DND-41 (cell line): Measurements from ENCODE around the gene TFIP11.

Experiments
- ATAC-seq: fragments of 200-7000 bp; cut with Tn5 transposase; 3 replicates; pipeline ENCODE4 v1.9.1; 2021; ENCODE audit warnings: low read depth; ENCODE audit not compliant: insufficient read depth
- DNase-seq: peaks from one replicate; pipeline ENCODE4 v3.0.0-alpha.2; 2020
- H2AFZ ChIP-seq: 2 replicates; pipeline ENCODE4 v1.6.0; 2012; ENCODE audit warnings: low read depth, low read length
- H3K27ac ChIP-seq: 2 replicates; pipeline ENCODE4 v1.5.1; 2012; ENCODE audit warnings: low read length, inconsistent platforms
- H3K27me3 ChIP-seq: fragments of 200-600 bp; sonication (generic); 2 replicates; pipeline ENCODE4 v1.6.0; 2012; ENCODE audit warnings: low read length, mild to moderate bottlenecking, inconsistent platforms; ENCODE audit not compliant: insufficient read depth, poor library complexity
- H3K36me3 ChIP-seq: 2 replicates; pipeline ENCODE4 v1.5.1; 2012; ENCODE audit warnings: low read length, inconsistent platforms; ENCODE audit not compliant: insufficient read depth
- H3K4me1 ChIP-seq: 2 replicates; pipeline ENCODE4 v1.5.1; 2012; ENCODE audit warnings: mild to moderate bottlenecking, low read length; ENCODE audit not compliant: insufficient read depth
- H3K4me2 ChIP-seq: 2 replicates; pipeline ENCODE4 v1.6.0; 2012; ENCODE audit warnings: mild to moderate bottlenecking, moderate library complexity, low read length, inconsistent platforms; ENCODE audit not compliant: insufficient read depth
- H3K4me3 ChIP-seq, 2 experiments: fragments of 200-600 bp in 1 of 2; shearing (Covaris generic) in 1 of 2; 2 replicates each; pipeline ENCODE4 v1.5.1; 2012 to 2016; ENCODE audit warnings: inconsistent platforms in 2 of 2, low read length in 2 of 2, mild to moderate bottlenecking in 2 of 2, low read depth in 1 of 2, moderate library complexity in 1 of 2
- H3K79me2 ChIP-seq: 2 replicates; pipeline ENCODE4 v1.6.0; 2012; ENCODE audit warnings: low read length, inconsistent platforms; ENCODE audit not compliant: insufficient read depth
- H3K9ac ChIP-seq: 2 replicates; pipeline ENCODE4 v1.6.0; 2012; ENCODE audit warnings: low read depth, mild to moderate bottlenecking, inconsistent platforms, low read length, moderate library complexity
- H3K9me3 ChIP-seq: 2 replicates; pipeline ENCODE4 v1.5.1; 2012; ENCODE audit warnings: low read length, moderate library complexity, mild to moderate bottlenecking, inconsistent platforms; ENCODE audit not compliant: insufficient read depth, severe bottlenecking
- H4K20me1 ChIP-seq: 2 replicates; pipeline ENCODE4 v1.6.0; 2012; ENCODE audit warnings: low read length; ENCODE audit not compliant: insufficient read depth
- EZH2 ChIP-seq: IDR thresholded peaks from 3 replicates; pipeline ENCODE4 v1.6.1; 2012; ENCODE audit warnings: borderline replicate concordance, low read depth, mild to moderate bottlenecking, moderate library complexity, low read length, inconsistent platforms; ENCODE audit not compliant: severe bottlenecking
- TF ChIP-seq, protein P1 (sequence below): IDR thresholded peaks from 2 replicates; pipeline ENCODE4 v1.5.1; 2012; ENCODE audit warnings: borderline replicate concordance, low read length, moderate library complexity, mild to moderate bottlenecking; ENCODE audit not compliant: poor library complexity, severe bottlenecking; ENCODE audit errors: extremely low read depth

Gene TFIP11

DNA sequence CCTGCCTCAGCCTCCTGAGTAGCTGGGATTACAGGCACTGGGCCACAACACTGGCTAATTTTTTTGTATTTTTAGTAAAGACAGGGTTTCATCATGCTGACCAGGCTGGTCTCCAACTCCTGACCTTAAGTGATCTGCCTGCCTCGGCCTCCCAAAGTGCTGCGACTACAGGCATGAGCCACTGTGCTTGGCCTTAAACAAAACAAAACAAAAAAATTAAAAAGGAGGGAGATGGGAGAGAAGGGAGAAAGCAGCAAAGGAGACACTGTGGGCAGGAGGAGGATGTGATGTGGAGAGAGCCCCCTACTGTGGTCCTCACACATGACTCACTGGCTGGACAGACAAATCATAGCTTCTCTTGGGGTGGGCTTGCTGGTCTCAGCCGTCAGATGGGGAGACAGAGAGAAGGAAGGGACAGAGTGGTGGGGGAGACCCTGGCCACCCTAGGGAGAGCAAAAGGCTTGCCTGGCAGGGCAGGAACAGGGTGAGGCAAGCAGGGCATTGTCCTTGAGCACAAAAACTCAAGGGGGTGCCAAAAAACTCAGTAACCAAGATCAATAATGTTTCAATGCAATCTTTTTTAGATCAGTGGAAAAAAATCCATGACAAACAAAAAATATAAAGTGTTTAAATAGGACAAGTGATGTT, 46.1 kb upstream of the TFIP11 start:
- no peak overlapping the region for H3K4me3 ChIP-seq
- peaks cover under 1% of the 10 kb centered on the region; the same call in 1 of the 2 replicates for H3K4me1 ChIP-seq
- H3K27me3 ChIP-seq: no peaks in the 10 kb centered on the region
- H3K27ac ChIP-seq: no peak overlapping the region
- no peaks in the 10 kb centered on the region for H3K79me2 ChIP-seq
- DNase-seq (no peak), ATAC-seq (no peak)
- no peaks in the 10 kb centered on the region for H3K36me3 ChIP-seq
- H3K9me3 ChIP-seq: no peaks in the 10 kb centered on the region
- no peak overlapping the region for H3K4me2 ChIP-seq
- H3K9ac ChIP-seq: no peak overlapping the region
- 0 out of 2 replicates have a peak, but pooled peaks cover 7% of the 10 kb centered on the region for H4K20me1 ChIP-seq
- no peak for TF ChIP-seq EZH2
- TF ChIP-seq, protein P1, sequence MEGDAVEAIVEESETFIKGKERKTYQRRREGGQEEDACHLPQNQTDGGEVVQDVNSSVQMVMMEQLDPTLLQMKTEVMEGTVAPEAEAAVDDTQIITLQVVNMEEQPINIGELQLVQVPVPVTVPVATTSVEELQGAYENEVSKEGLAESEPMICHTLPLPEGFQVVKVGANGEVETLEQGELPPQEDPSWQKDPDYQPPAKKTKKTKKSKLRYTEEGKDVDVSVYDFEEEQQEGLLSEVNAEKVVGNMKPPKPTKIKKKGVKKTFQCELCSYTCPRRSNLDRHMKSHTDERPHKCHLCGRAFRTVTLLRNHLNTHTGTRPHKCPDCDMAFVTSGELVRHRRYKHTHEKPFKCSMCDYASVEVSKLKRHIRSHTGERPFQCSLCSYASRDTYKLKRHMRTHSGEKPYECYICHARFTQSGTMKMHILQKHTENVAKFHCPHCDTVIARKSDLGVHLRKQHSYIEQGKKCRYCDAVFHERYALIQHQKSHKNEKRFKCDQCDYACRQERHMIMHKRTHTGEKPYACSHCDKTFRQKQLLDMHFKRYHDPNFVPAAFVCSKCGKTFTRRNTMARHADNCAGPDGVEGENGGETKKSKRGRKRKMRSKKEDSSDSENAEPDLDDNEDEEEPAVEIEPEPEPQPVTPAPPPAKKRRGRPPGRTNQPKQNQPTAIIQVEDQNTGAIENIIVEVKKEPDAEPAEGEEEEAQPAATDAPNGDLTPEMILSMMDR: no peak
- no peak overlapping the region for H2AFZ ChIP-seq

- peaks cover 3% of the 10 kb centered on the region; the same call in 1 of the 2 replicates for H3K4me1 ChIP-seq
- no peak overlapping the region for H3K4me3 ChIP-seq
- no peaks in the 10 kb centered on the region for H3K27me3 ChIP-seq
- H3K9ac ChIP-seq: no peak overlapping the region
- H3K27ac ChIP-seq: no peak overlapping the region
- H3K9me3 ChIP-seq: no peaks in the 10 kb centered on the region
- no peak for DNase-seq
- H3K79me2 ChIP-seq: no peaks in the 10 kb centered on the region
- no peak for TF ChIP-seq EZH2
- TF ChIP-seq, protein P1: no peak
- H2AFZ ChIP-seq: no peak overlapping the region
- H4K20me1 ChIP-seq: peaks cover 11% of the 10 kb centered on the region; the same call in 1 of the 2 replicates
- ATAC-seq: no peak
- H3K36me3 ChIP-seq: no peaks in the 10 kb centered on the region
- H3K4me2 ChIP-seq: no peak overlapping the region
Observed at GRCh38 chr22:26556904-26557303, 44.6 kb upstream of the TFIP11 start.

GRCh38 chr22:26555478-26555877, 43.2 kb upstream of the TFIP11 start:
- H3K27me3 ChIP-seq: no peaks in the 10 kb centered on the region
- H3K27ac ChIP-seq: no peak overlapping the region
- H4K20me1 ChIP-seq: peaks cover 14% of the 10 kb centered on the region; the same call in 1 of the 2 replicates
- TF ChIP-seq EZH2: no peak
- TF ChIP-seq, protein P1: no peak
- H3K9ac ChIP-seq: no peak overlapping the region
- ATAC-seq (no peak), DNase-seq (no peak)
- H2AFZ ChIP-seq: no peak overlapping the region
- H3K4me1 ChIP-seq: peaks cover 3% of the 10 kb centered on the region; the same call in 1 of the 2 replicates
- no peak overlapping the region for H3K4me3 ChIP-seq
- H3K36me3 ChIP-seq: no peaks in the 10 kb centered on the region
- no peak overlapping the region for H3K4me2 ChIP-seq
- no peaks in the 10 kb centered on the region for H3K79me2 ChIP-seq
- no peaks in the 10 kb centered on the region for H3K9me3 ChIP-seq
